ENCODE measurements around the gene VMAC. TPM values are rescaled to one million over a fixed set of nuclear protein-coding genes. Genes with fewer than 3 reads are reported as not detected.

VMAC gene
- total and polyA plus RNA-seq, 9 of the 15 experiments (the other 6 are each of a cell fraction or from before 2014, with no cell fraction given): 0.03 to 3.4 (median 1.1) TPM

DNA sequence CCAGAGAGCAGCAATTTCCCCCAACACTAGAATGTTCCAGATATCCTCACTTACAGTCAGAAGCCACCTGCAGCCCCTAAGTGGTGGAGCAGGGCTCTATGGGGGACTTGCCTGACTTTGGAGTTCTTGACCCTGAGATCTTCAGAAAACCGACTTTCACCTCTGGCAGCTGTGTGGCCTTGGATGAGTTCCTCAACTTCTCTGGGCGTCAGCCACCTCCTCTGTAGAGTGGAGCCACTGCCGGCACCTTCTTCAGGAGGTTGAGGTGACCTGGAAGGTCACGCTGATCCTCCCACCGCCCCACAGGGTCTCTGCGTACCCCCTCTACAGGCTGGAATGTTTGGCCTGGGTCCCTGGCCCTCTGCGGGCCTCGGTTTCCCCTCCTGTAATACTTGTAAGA is 27.2 kb upstream of the VMAC start:
- TF ChIP-seq, protein P1, sequence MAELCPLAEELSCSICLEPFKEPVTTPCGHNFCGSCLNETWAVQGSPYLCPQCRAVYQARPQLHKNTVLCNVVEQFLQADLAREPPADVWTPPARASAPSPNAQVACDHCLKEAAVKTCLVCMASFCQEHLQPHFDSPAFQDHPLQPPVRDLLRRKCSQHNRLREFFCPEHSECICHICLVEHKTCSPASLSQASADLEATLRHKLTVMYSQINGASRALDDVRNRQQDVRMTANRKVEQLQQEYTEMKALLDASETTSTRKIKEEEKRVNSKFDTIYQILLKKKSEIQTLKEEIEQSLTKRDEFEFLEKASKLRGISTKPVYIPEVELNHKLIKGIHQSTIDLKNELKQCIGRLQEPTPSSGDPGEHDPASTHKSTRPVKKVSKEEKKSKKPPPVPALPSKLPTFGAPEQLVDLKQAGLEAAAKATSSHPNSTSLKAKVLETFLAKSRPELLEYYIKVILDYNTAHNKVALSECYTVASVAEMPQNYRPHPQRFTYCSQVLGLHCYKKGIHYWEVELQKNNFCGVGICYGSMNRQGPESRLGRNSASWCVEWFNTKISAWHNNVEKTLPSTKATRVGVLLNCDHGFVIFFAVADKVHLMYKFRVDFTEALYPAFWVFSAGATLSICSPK (IDR thresholded peaks at IDR 0.05; ENCODE audit: borderline replicate concordance): no peak
- TF ChIP-seq BCL6 (CRISPR knock-in tag; IDR thresholded peaks at IDR 0.05) (no peak), ZSCAN29 (IDR thresholded peaks at IDR 0.05) (no peak), ESRRB (CRISPR knock-in tag; IDR thresholded peaks at IDR 0.05; ENCODE audit: borderline replicate concordance) (no peak), ZFP36 (IDR thresholded peaks at IDR 0.05; ENCODE audit: low read depth, low read length, partially characterized antibody) (peak; percentile 51)
- TF ChIP-seq, protein P2, sequence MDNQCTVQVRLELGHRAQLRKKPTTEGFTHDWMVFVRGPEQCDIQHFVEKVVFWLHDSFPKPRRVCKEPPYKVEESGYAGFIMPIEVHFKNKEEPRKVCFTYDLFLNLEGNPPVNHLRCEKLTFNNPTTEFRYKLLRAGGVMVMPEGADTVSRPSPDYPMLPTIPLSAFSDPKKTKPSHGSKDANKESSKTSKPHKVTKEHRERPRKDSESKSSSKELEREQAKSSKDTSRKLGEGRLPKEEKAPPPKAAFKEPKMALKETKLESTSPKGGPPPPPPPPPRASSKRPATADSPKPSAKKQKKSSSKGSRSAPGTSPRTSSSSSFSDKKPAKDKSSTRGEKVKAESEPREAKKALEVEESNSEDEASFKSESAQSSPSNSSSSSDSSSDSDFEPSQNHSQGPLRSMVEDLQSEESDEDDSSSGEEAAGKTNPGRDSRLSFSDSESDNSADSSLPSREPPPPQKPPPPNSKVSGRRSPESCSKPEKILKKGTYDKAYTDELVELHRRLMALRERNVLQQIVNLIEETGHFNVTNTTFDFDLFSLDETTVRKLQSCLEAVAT (IDR thresholded peaks at IDR 0.05): no peak
- TF ChIP-seq, protein P3, sequence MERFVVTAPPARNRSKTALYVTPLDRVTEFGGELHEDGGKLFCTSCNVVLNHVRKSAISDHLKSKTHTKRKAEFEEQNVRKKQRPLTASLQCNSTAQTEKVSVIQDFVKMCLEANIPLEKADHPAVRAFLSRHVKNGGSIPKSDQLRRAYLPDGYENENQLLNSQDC (CRISPR knock-in tag; IDR thresholded peaks at IDR 0.05): no peak
- Histone ChIP-seq H4K20me1 (replicated peaks; ENCODE audit: control insufficient read depth, insufficient read depth, low read length) (no peaks in the 10 kb centered on the region), H3K4me3 (no peak overlapping the region), H3K27ac (ENCODE audit: extremely low read depth, low read depth, low read length) (no peak overlapping the region), H3K36me3 (ENCODE audit: control insufficient read depth, insufficient read depth, low read length) (no peaks in the 10 kb centered on the region), H3K9me3 (replicated peaks; ENCODE audit: control insufficient read depth, insufficient read depth, low read depth, low read length) (no peaks in the 10 kb centered on the region), H3K4me2 (ENCODE audit: insufficient read depth, low read length) (no peak overlapping the region), H3K9me1 (ENCODE audit: control insufficient read depth, insufficient read depth, low read length) (no peaks in the 10 kb centered on the region), H3K9ac (ENCODE audit: insufficient read depth in 1 of 2, low read depth in 2 of 2, low read length in 2 of 2) (no peak overlapping the region), H3K4me1 (replicated peaks in 1 of 2; ENCODE audit: control insufficient read depth in 2 of 2, insufficient read depth in 2 of 2, low read length in 2 of 2) (peaks cover 0 to 11% of the 10 kb centered on the region in 2 experiments; a peak in 2 of 5 replicates), H3K79me2 (ENCODE audit: control insufficient read depth, insufficient read depth, low read length) (no peaks in the 10 kb centered on the region), H3K27me3 (ENCODE audit: control insufficient read depth in 2 of 2, insufficient read depth in 2 of 2, low read length in 2 of 2) (peaks cover 12 to 39% of the 10 kb centered on the region in 2 experiments; a peak in 3 of 5 replicates), H2AFZ (ENCODE audit: low read depth, low read length) (no peak overlapping the region)
- in situ Hi-C loops (cut with MboI): no loop called here
- ChIA-PET CTCF (ENCODE audit: low intra/inter-chr PET ratio) (no interaction called here), POLR2A (no interaction called here)
- intact Hi-C loops (cut with micrococcal nuclease): no loop called here
- 9% methylated on average over 8 of the region's 8 CpGs for WGBS (ENCODE audit: insufficient coverage, low coverage, missing lambda C conversion rate)
- no peak for FAIRE-seq
- BruUV-seq (replicated peaks): no TSS peak
- ATAC-seq: no peak
- DNase-seq (ENCODE audit: extremely low read depth in 1 of 4, low spot score in 3 of 4): no peak
